Smooth muscle cell (in vitro differentiated cells): Measurements from ENCODE around the gene ECI1. TPM values are rescaled to one million over a fixed set of nuclear protein-coding genes. Genes with fewer than 3 reads are reported as not detected.
A peak's percentile ranks its signal among the peaks of the same experiment; 100 is the strongest.
"Not testable (repeated sequence)": the region's sequence is repeated elsewhere in the genome, so short reads cannot be mapped to it uniquely, and the experiment has no call there.

Experiments used
- DNase-seq: peaks from one replicate; lab custom pipeline; 2025; ENCODE audit not compliant: unreplicated experiment; lab: John Stamatoyannopoulos, UW
- H2AFZ ChIP-seq: fragments of 200-600 bp; sonication (generic); 2 replicates; pipeline ENCODE4 v1.6.0; 2016; ENCODE audit warnings: antibody characterized with exemption, low read depth, mild to moderate bottlenecking
- H3F3A ChIP-seq: fragments of 200-600 bp; sonication (generic); 2 replicates; pipeline ENCODE4 v1.6.0; 2017; ENCODE audit warnings: antibody characterized with exemption, low read depth
- H3K27ac ChIP-seq: fragments of 200-600 bp; sonication (generic); 2 replicates; pipeline ENCODE4 v1.5.1; 2016; ENCODE audit warnings: low read depth, mild to moderate bottlenecking
- H3K27me3 ChIP-seq: fragments of 200-600 bp; sonication (generic); 2 replicates; pipeline ENCODE4 v1.6.1; 2016; ENCODE audit warnings: low read depth, mild to moderate bottlenecking
- H3K36me3 ChIP-seq: fragments of 200-600 bp; sonication (generic); 2 replicates; pipeline ENCODE4 v1.5.1; 2016; ENCODE audit warnings: low read depth
- H3K4me1 ChIP-seq: fragments of 200-600 bp; sonication (generic); 2 replicates; pipeline ENCODE4 v1.5.1; 2016; ENCODE audit warnings: low read depth
- H3K4me2 ChIP-seq: fragments of 200-600 bp; sonication (generic); 2 replicates; pipeline ENCODE4 v1.6.0; 2016; ENCODE audit warnings: mild to moderate bottlenecking
- H3K4me3 ChIP-seq: fragments of 200-600 bp; sonication (generic); 2 replicates; pipeline ENCODE4 v1.5.1; 2016; ENCODE audit warnings: mild to moderate bottlenecking
- H3K79me2 ChIP-seq: fragments of 200-600 bp; sonication (generic); 2 replicates; pipeline ENCODE4 v1.6.0; 2016; ENCODE audit warnings: low read depth, mild to moderate bottlenecking
- H3K9ac ChIP-seq: fragments of 200-600 bp; sonication (generic); 2 replicates; pipeline ENCODE4 v1.6.0; 2016; ENCODE audit warnings: low read depth
- H3K9me3 ChIP-seq: fragments of 200-600 bp; sonication (generic); replicated peaks from 2 replicates; pipeline ENCODE4 v1.5.1; 2016; ENCODE audit warnings: low read depth
- H4K20me1 ChIP-seq: fragments of 200-600 bp; sonication (generic); 2 replicates; pipeline ENCODE4 v1.6.0; 2016; ENCODE audit warnings: low read depth
- CTCF ChIP-seq: fragments of 200-600 bp; sonication (generic); IDR thresholded peaks from 2 replicates; pipeline ENCODE4 v1.5.1; 2017; ENCODE audit warnings: borderline replicate concordance, mild to moderate bottlenecking, antibody characterized with exemption; ENCODE audit not compliant: insufficient read depth, poor library complexity, severe bottlenecking
- WGBS: methylation state at CpG from one replicate; pipeline ENCODE4 v1.1.7; 2016; ENCODE audit warnings: low lambda C conversion rate; 5-methylcytosine and 5-hydroxymethylcytosine counted together
- polyA plus RNA-seq: library from polyadenylated mRNA; unstranded; fragments of >200 nt; fragmentation: Nextera tagmentation; extraction: Ambion mirVana; gene quantifications from 2 replicates; pipeline ENCODE4 v1.2.1, GENCODE V29; 2016
- total RNA-seq: library from RNA; depleted of rRNA; stranded (reverse); fragments of >200 nt; gene quantifications from 2 replicates; pipeline ENCODE4 v1.2.3, GENCODE V29; 2014

Gene ECI1
- total and polyA plus RNA-seq, 2 experiments from 2014 or later, result 45.7 to 86.9 TPM

- peaks cover 4% of the 10 kb centered on the region for H3F3A ChIP-seq
- H3K27me3 ChIP-seq, result no peaks in the 10 kb centered on the region
- peak within 1 kb of the TSS; percentile 93 for H3K27ac ChIP-seq
- no peaks in the 10 kb centered on the region for H3K36me3 ChIP-seq
- H3K4me1 ChIP-seq, result peaks cover 10% of the 10 kb centered on the region
- DNase-seq, result peak; percentile 97
- H3K9ac ChIP-seq, result peak within 1 kb of the TSS; percentile 97
- H3K9me3 ChIP-seq, result no peaks in the 10 kb centered on the region
- H2AFZ ChIP-seq, result peak within 1 kb of the TSS; percentile 94
- peak within 1 kb of the TSS; percentile 73 for H3K4me3 ChIP-seq
- no peak for TF ChIP-seq CTCF
- H4K20me1 ChIP-seq, result peaks cover 64% of the 10 kb centered on the region
- H3K79me2 ChIP-seq, result peaks cover 66% of the 10 kb centered on the region
- under 1% methylated on average over 57 of the region's 88 CpGs for WGBS
- H3K4me2 ChIP-seq, result peak within 1 kb of the TSS; percentile 90
Measured at GRCh38 chr16:2267913-2268666, 16.7 kb upstream of the ECI1 start, which contains the start of gene RNPS1. TSS of gene RNPS1 (minus strand) at chr16:2268126. CDS start at chr16:2264643, 3,483 bp downstream.

GRCh38 chr16:2267505-2267912 is 16.1 kb upstream of the ECI1 start:
- peak overlapping the region; percentile 97 for H3K9ac ChIP-seq
- WGBS, result under 1% methylated on average over 50 of the region's 54 CpGs
- H3K9me3 ChIP-seq, H3F3A ChIP-seq, H3K36me3 ChIP-seq, H3K27me3 ChIP-seq, DNase-seq: not testable (repeated sequence)
- peaks cover 10% of the 10 kb centered on the region for H3K4me1 ChIP-seq
- peak overlapping the region; percentile 93 for H3K27ac ChIP-seq
- H4K20me1 ChIP-seq, result peaks cover 70% of the 10 kb centered on the region
- peak overlapping the region; percentile 73 for H3K4me3 ChIP-seq
- H3K79me2 ChIP-seq, result peaks cover 72% of the 10 kb centered on the region
- peak overlapping the region; percentile 90 for H3K4me2 ChIP-seq
- peak overlapping the region; percentile 94 for H2AFZ ChIP-seq

- peak overlapping the region; percentile 97 for H3K9ac ChIP-seq
- H3K79me2 ChIP-seq, result peaks cover 78% of the 10 kb centered on the region
- DNase-seq, H3K27me3 ChIP-seq, H3K36me3 ChIP-seq, H2AFZ ChIP-seq, H3F3A ChIP-seq, H3K9me3 ChIP-seq: not testable (repeated sequence)
- H3K4me1 ChIP-seq, result peaks cover 10% of the 10 kb centered on the region
- peak overlapping the region; percentile 90 for H3K4me2 ChIP-seq
- H4K20me1 ChIP-seq, result peaks cover 76% of the 10 kb centered on the region
- peak overlapping the region; percentile 73 for H3K4me3 ChIP-seq
- peak overlapping the region; percentile 93 for H3K27ac ChIP-seq
- WGBS, result 4% methylated on average over 11 of the region's 12 CpGs
Measured at GRCh38 chr16:2266887-2267286, 15.5 kb upstream of the ECI1 start.

- H3K4me1 ChIP-seq, H3K9ac ChIP-seq, DNase-seq, H3K9me3 ChIP-seq, H3K27me3 ChIP-seq, H3K4me2 ChIP-seq, H2AFZ ChIP-seq, H3K4me3 ChIP-seq, H3F3A ChIP-seq, H3K27ac ChIP-seq: not testable (repeated sequence)
- Histone ChIP-seq H3K36me3 (peaks cover 28% of the 10 kb centered on the region), H4K20me1 (peaks cover 90% of the 10 kb centered on the region), H3K79me2 (peaks cover 89% of the 10 kb centered on the region)
- WGBS, result 97% methylated on average over 14 of the region's 14 CpGs
Measured at GRCh38 chr16:2263026-2263425, 11.6 kb upstream of the ECI1 start.

- no peaks in the 10 kb centered on the region for H3K9me3 ChIP-seq
- no peak overlapping the region for H3K9ac ChIP-seq
- H3K27me3 ChIP-seq, result no peaks in the 10 kb centered on the region
- H2AFZ ChIP-seq, result no peak overlapping the region
- no peak for DNase-seq
- no peak overlapping the region for H3K27ac ChIP-seq
- TF ChIP-seq CTCF, result no peak
- H3K4me1 ChIP-seq, result no peaks in the 10 kb centered on the region
- H3K4me2 ChIP-seq, result no peak overlapping the region
- peaks cover 11% of the 10 kb centered on the region for H3F3A ChIP-seq
- H3K79me2 ChIP-seq, result peaks cover 63% of the 10 kb centered on the region
- WGBS, result 98% methylated on average over 8 of the region's 8 CpGs
- peaks cover 33% of the 10 kb centered on the region for H3K36me3 ChIP-seq
- peaks cover 87% of the 10 kb centered on the region for H4K20me1 ChIP-seq
- H3K4me3 ChIP-seq, result no peak overlapping the region
Measured at GRCh38 chr16:2260250-2260649, 8.9 kb upstream of the ECI1 start.

GRCh38 chr16:2258530-2258929 is 7.1 kb upstream of the ECI1 start:
- WGBS, result 98% methylated on average over 7 of the region's 7 CpGs
- Histone ChIP-seq H3K79me2 (peaks cover 46% of the 10 kb centered on the region), H3K36me3 (peaks cover 33% of the 10 kb centered on the region), H4K20me1 (peaks cover 70% of the 10 kb centered on the region), H3F3A (peaks cover 15% of the 10 kb centered on the region)
- H3K4me2 ChIP-seq, H3K9ac ChIP-seq, H3K9me3 ChIP-seq, H3K27me3 ChIP-seq, H3K4me1 ChIP-seq, H3K27ac ChIP-seq, H2AFZ ChIP-seq, H3K4me3 ChIP-seq, DNase-seq: not testable (repeated sequence)
